NCI-H510A (cell line): ENCODE results near the gene C9orf72.
"Not testable (repeated sequence)": the region's sequence is repeated elsewhere in the genome, so short reads cannot be mapped to it uniquely, and the experiment has no call there.

Experiments
- DNase-seq: peaks from one replicate; lab custom pipeline; 2025; lab: John Stamatoyannopoulos, UW

C9orf72 gene

GRCh38 chr9:27511771-27512170, 61.5 kb downstream of the C9orf72 start:
- DNase-seq = no peak

- DNase-seq = no peak
Observed at GRCh38 chr9:27510780-27511179, 62.5 kb downstream of the C9orf72 start.

GRCh38 chr9:27506981-27507380, 66.3 kb downstream of the C9orf72 start:
- no peak for DNase-seq

- no peak for DNase-seq
Observed at GRCh38 chr9:27505744-27506161, 67.5 kb downstream of the C9orf72 start.

- no peak for DNase-seq
Observed at GRCh38 chr9:27504259-27504658, 69.0 kb downstream of the C9orf72 start.

- DNase-seq = no peak
Observed at GRCh38 chr9:27503623-27504022, 69.7 kb downstream of the C9orf72 start.

GRCh38 chr9:27500902-27501301, 72.4 kb downstream of the C9orf72 start:
- DNase-seq = not testable (repeated sequence)

GRCh38 chr9:27499451-27499850, 73.8 kb downstream of the C9orf72 start:
- no peak for DNase-seq

- no peak for DNase-seq
Observed at GRCh38 chr9:27497883-27498417, 75.3 kb downstream of the C9orf72 start.
